ENCODE measurements around the gene SLC2A10.
"Not testable (repeated sequence)": the region's sequence is repeated elsewhere in the genome, so short reads cannot be mapped to it uniquely, and the experiment has no call there.

SLC2A10 gene

GRCh38 chr20:46673394-46674252, 35.8 kb upstream of the SLC2A10 start:
- no peak for TF ChIP-seq CTCF (IDR thresholded peaks at IDR 0.05; ENCODE audit: unreplicated experiment in 3 of 3)
- H3K27me3 Mint-ChIP-seq (ENCODE audit: low read depth), result no peaks in the 10 kb centered on the region
- H3K4me3 Mint-ChIP-seq, result no peak overlapping the region
- H3K27ac Mint-ChIP-seq, result peak overlapping the region in 2 of 3 experiments; percentile 40 to 92
- H3K9me3 Mint-ChIP-seq, result peaks cover 13% of the 10 kb centered on the region
- H3K36me3 Mint-ChIP-seq (ENCODE audit: low read depth), result peaks cover 16% of the 10 kb centered on the region
- peaks cover 13% of the 10 kb centered on the region for H3K4me1 Mint-ChIP-seq

GRCh38 chr20:46674253-46675083, 35.0 kb upstream of the SLC2A10 start:
- H3K9me3 Mint-ChIP-seq, result peaks cover 9% of the 10 kb centered on the region
- no peak overlapping the region for H3K4me3 Mint-ChIP-seq
- H3K4me1 Mint-ChIP-seq, result peaks cover 13% of the 10 kb centered on the region
- TF ChIP-seq CTCF (IDR thresholded peaks at IDR 0.05; ENCODE audit: unreplicated experiment in 3 of 3), result no peak
- no peaks in the 10 kb centered on the region for H3K27me3 Mint-ChIP-seq (ENCODE audit: low read depth)
- H3K36me3 Mint-ChIP-seq (ENCODE audit: low read depth), result peaks cover 11% of the 10 kb centered on the region
- H3K27ac Mint-ChIP-seq, result peak overlapping the region; percentile 40 to 92 (median 61)

GRCh38 chr20:46676649-46677316, 32.7 kb upstream of the SLC2A10 start:
- H3K4me3 Mint-ChIP-seq; H3K9me3 Mint-ChIP-seq; H3K36me3 Mint-ChIP-seq (ENCODE audit: low read depth); H3K27ac Mint-ChIP-seq; H3K27me3 Mint-ChIP-seq (ENCODE audit: low read depth): not testable (repeated sequence)
- H3K4me1 Mint-ChIP-seq, result peaks cover 19% of the 10 kb centered on the region

GRCh38 chr20:46677608-46678007, 31.8 kb upstream of the SLC2A10 start:
- no peak overlapping the region for H3K27ac Mint-ChIP-seq
- no peak overlapping the region for H3K4me3 Mint-ChIP-seq
- no peak for TF ChIP-seq CTCF (IDR thresholded peaks at IDR 0.05; ENCODE audit: unreplicated experiment in 3 of 3)
- no peaks in the 10 kb centered on the region for H3K27me3 Mint-ChIP-seq (ENCODE audit: low read depth)
- peaks cover 5% of the 10 kb centered on the region for H3K9me3 Mint-ChIP-seq
- peaks cover 27% of the 10 kb centered on the region for H3K4me1 Mint-ChIP-seq
- H3K36me3 Mint-ChIP-seq (ENCODE audit: low read depth), result peaks cover 8% of the 10 kb centered on the region

- Mint-ChIP-seq H3K4me3 (no peak overlapping the region), H3K4me1 (peaks cover 34% of the 10 kb centered on the region), H3K36me3 (ENCODE audit: low read depth) (peaks cover 5% of the 10 kb centered on the region), H3K27ac (no peak overlapping the region), H3K9me3 (peaks cover 3% of the 10 kb centered on the region), H3K27me3 (ENCODE audit: low read depth) (no peaks in the 10 kb centered on the region)
- no peak for TF ChIP-seq CTCF (IDR thresholded peaks at IDR 0.05; ENCODE audit: unreplicated experiment in 3 of 3)
These were observed 30.9 kb upstream of the SLC2A10 start for GRCh38 chr20:46678516-46678915.

- Mint-ChIP-seq H3K4me3 (no peak overlapping the region), H3K4me1 (peaks cover 35% of the 10 kb centered on the region), H3K27me3 (ENCODE audit: low read depth) (no peaks in the 10 kb centered on the region), H3K27ac (no peak overlapping the region), H3K36me3 (ENCODE audit: low read depth) (peaks cover 15% of the 10 kb centered on the region), H3K9me3 (no peaks in the 10 kb centered on the region)
- no peak for TF ChIP-seq CTCF (IDR thresholded peaks at IDR 0.05; ENCODE audit: unreplicated experiment in 3 of 3)
These were observed 28.8 kb upstream of the SLC2A10 start for GRCh38 chr20:46680684-46681031.

Data from nephron (organoid).